B cell (primary cell): ENCODE results near the gene PDE4DIP.
"Not testable (repeated sequence)": the region's sequence is repeated elsewhere in the genome, so short reads cannot be mapped to it uniquely, and the experiment has no call there.

ENCODE experiments used
- CTCF ChIP-seq: fragments of 200-600 bp; IDR thresholded peaks from one replicate; pipeline ENCODE4 v1.8.0; 2022; ENCODE audit warnings: antibody characterized with exemption, mild to moderate bottlenecking
- EZH2 ChIP-seq: IDR thresholded peaks from 2 replicates; pipeline ENCODE4 v1.6.1; 2012; ENCODE audit warnings: borderline replicate concordance, low read depth, mild to moderate bottlenecking, moderate library complexity, low read length; ENCODE audit not compliant: insufficient read depth, poor library complexity, severe bottlenecking

GRCh38 chr1:148916222-148916621, 72.0 kb downstream of the PDE4DIP start:
- not testable (repeated sequence) for TF ChIP-seq EZH2, CTCF
